Dermis blood vessel endothelial cell (primary cell): ENCODE measurements around the gene TRIML2. TPM values are rescaled to one million over a fixed set of nuclear protein-coding genes. Genes with fewer than 3 reads are reported as not detected.

Source experiments
- DNase-seq: peaks from one replicate; pipeline ENCODE4 v3.0.0; 2010
- total RNA-seq: library from RNA; depleted of rRNA; stranded (reverse); fragments of >200 nt; gene quantifications from 2 replicates; pipeline ENCODE4 v1.2.3, GENCODE V29; 2014

TRIML2 gene
- 1.4 TPM in 1 of 2 replicates, not detected in the other for total RNA-seq

- DNase-seq = no peak
Observed at GRCh38 chr4:188109157-188109755, at the start of gene TRIML2. TRIML2 (minus strand) TSS chr4:188109603; CDS start chr4:188105368, 4,235 bp downstream.

- DNase-seq = no peak
Observed at GRCh38 chr4:188158336-188158735, 48.9 kb upstream of the TRIML2 start.

- DNase-seq = no peak
Observed at GRCh38 chr4:188154668-188155405, 45.4 kb upstream of the TRIML2 start.

GRCh38 chr4:188147776-188148175, 38.4 kb upstream of the TRIML2 start:
- no peak for DNase-seq

- DNase-seq = no peak
Observed at GRCh38 chr4:188147176-188147575, 37.8 kb upstream of the TRIML2 start.

GRCh38 chr4:188146618-188147017, 37.2 kb upstream of the TRIML2 start:
- no peak for DNase-seq

- no peak for DNase-seq
Observed at GRCh38 chr4:188145601-188146000, 36.2 kb upstream of the TRIML2 start.

GRCh38 chr4:188143731-188144130, 34.3 kb upstream of the TRIML2 start:
- DNase-seq = no peak

GRCh38 chr4:188139671-188140070, 30.3 kb upstream of the TRIML2 start:
- DNase-seq = no peak

GRCh38 chr4:188139141-188139540, 29.7 kb upstream of the TRIML2 start, which contains the start of gene TRIML1:
TRIML1 (plus strand) TSS chr4:188139441; CDS start chr4:188139559, 118 bp downstream.
- DNase-seq = no peak

- peak; percentile 15 for DNase-seq
Observed at GRCh38 chr4:188138227-188138626, 28.8 kb upstream of the TRIML2 start.

- DNase-seq = no peak
Observed at GRCh38 chr4:188132232-188132631, 22.8 kb upstream of the TRIML2 start.

GRCh38 chr4:188130355-188130754, 21.0 kb upstream of the TRIML2 start:
- no peak for DNase-seq

- peak; percentile 12 for DNase-seq
Observed at GRCh38 chr4:188127214-188127874, 17.9 kb upstream of the TRIML2 start.

GRCh38 chr4:188121530-188121929, 12.1 kb upstream of the TRIML2 start:
- no peak for DNase-seq

GRCh38 chr4:188117631-188118324, 8.4 kb upstream of the TRIML2 start:
- no peak for DNase-seq

- no peak for DNase-seq
Observed at GRCh38 chr4:188113156-188113555, 3.8 kb upstream of the TRIML2 start.

- no peak for DNase-seq
Observed at GRCh38 chr4:188111955-188112354, 2.6 kb upstream of the TRIML2 start.

GRCh38 chr4:188110741-188111471, 1.5 kb upstream of the TRIML2 start:
- DNase-seq = no peak

GRCh38 chr4:188110036-188110435, 633 bp upstream of the TRIML2 start:
- no peak for DNase-seq

- DNase-seq = no peak
Observed at GRCh38 chr4:188107931-188108843, 1.2 kb downstream of the TRIML2 start.
